Spleen (tissue), 11 donors: ENCODE measurements around the gene DST. TPM values are rescaled to one million over a fixed set of nuclear protein-coding genes. Genes with fewer than 3 reads are reported as not detected.

Experiments used
- DNase-seq: peaks from one replicate; pipeline ENCODE4 v3.0.0-alpha.2; 2020
- H3K27ac ChIP-seq, 8 donors: fragments of 200-600 bp; sonication (generic) in 7 of 8; 1 replicate in 4 of 8; 2 replicates in 4 of 8; pipeline versions ENCODE4 v1.5.0 to v1.8.0; 2016 to 2021; ENCODE audit warnings: inconsistent platforms in 4 of 8, mild to moderate bottlenecking in 4 of 8, moderate library complexity in 1 of 8
- H3K27me3 ChIP-seq, 7 donors: fragments of 200-600 bp; sonication (generic) in 6 of 7; replicated peaks in 1 of 7; 1 replicate in 4 of 7; 2 replicates in 3 of 7; pipeline versions ENCODE4 v1.5.0 to v1.8.0; 2016 to 2021; ENCODE audit warnings: inconsistent platforms in 3 of 7, mild to moderate bottlenecking in 1 of 7
- H3K36me3 ChIP-seq, 6 donors: fragments of 200-600 bp; sonication (generic) in 5 of 6; 1 replicate in 4 of 6; 2 replicates in 2 of 6; pipeline versions ENCODE4 v1.5.0 to v1.8.0; 2016 to 2021; ENCODE audit warnings: inconsistent platforms in 2 of 6
- H3K4me1 ChIP-seq, 6 donors: fragments of 200-600 bp; sonication (generic) in 5 of 6; 1 replicate in 3 of 6; 2 replicates in 3 of 6; pipeline versions ENCODE4 v1.5.0 to v1.8.0; 2016 to 2021; ENCODE audit warnings: inconsistent platforms in 3 of 6
- H3K4me3 ChIP-seq, 8 donors: fragments of 200-600 bp; sonication (generic) in 7 of 8; 1 replicate in 4 of 8; 2 replicates in 4 of 8; pipeline versions ENCODE4 v1.5.0 to v1.8.0; 2016 to 2021; ENCODE audit warnings: inconsistent platforms in 4 of 8, mild to moderate bottlenecking in 4 of 8, moderate library complexity in 2 of 8
- H3K9me3 ChIP-seq, 8 donors: fragments of 200-600 bp; sonication (generic) in 7 of 8; 1 replicate in 4 of 8; 2 replicates in 4 of 8; pipeline versions ENCODE4 v1.5.0 to v1.8.0; 2016 to 2021; ENCODE audit warnings: inconsistent platforms in 4 of 8
- POLR2A ChIP-seq, 3 donors: fragments of 450-650 bp; IDR thresholded peaks; one replicate each; pipeline ENCODE4 v1.5.1; 2017; ENCODE audit warnings: antibody characterized with exemption in 3 of 3, mild to moderate bottlenecking in 1 of 3
- POLR2AphosphoS5 ChIP-seq, 3 donors: sonication (generic); formaldehyde crosslinking; IDR thresholded peaks; one replicate each; pipeline ENCODE4 v1.5.1; 2017; ENCODE audit warnings: antibody characterized with exemption in 3 of 3
- WGBS, 5 donors: extraction: QIAGEN DNeasy Blood & Tissue Kit in 3 of 5; methylation state at CpG; one replicate each; pipeline versions ENCODE4 v1.1.5 to v1.1.7; 2013 to 2018; 5-methylcytosine and 5-hydroxymethylcytosine counted together
- intact Hi-C: fragments of 100-400 bp; cut with DNase I; formaldehyde crosslinking; loops from one replicate; pipeline ENCODE4 v1.15.0; 2023; ENCODE audit warnings: low total_unique reads
- polyA plus RNA-seq, 3 donors: library from polyadenylated mRNA; stranded (reverse); fragments of 200-250 nt; gene quantifications; one replicate each; pipeline ENCODE4 v1.2.1, GENCODE V29; 2013
- total RNA-seq, 7 donors: library from RNA; depleted of rRNA in 3 of 7; stranded (reverse); fragments of >200 nt in 3 of 7; fragmentation: NEBNext Ultra II Directional in 4 of 7; extraction: Animal tissue kit (Norgen Biotek cat#: 25700) in 4 of 7; gene quantifications; one replicate each; pipeline versions ENCODE4 v1.1.0 to v1.2.1, GENCODE V29; 2016 to 2021
- TF ChIP-seq, protein P1 (sequence below), 11 experiments: fragments of 200-600 bp in 7 of 11; fragments of 450-650 bp in 4 of 11; sonication (generic) in 4 of 11; IDR thresholded peaks in 8 of 11; conservative IDR thresholded peaks in 3 of 11; 1 replicate in 7 of 11; 2 replicates in 4 of 11; pipeline versions ENCODE4 v1.4.0 to v1.8.0; 2016 to 2021; ENCODE audit warnings: antibody characterized with exemption in 11 of 11, inconsistent platforms in 4 of 11, mild to moderate bottlenecking in 1 of 11
- donor health status: healthy with polysubstance abuse.
- donor health status: DM: no; HTN: no; CAD: no; lungs with moderate emphysema.
- donor health status: DM: no; HTN: no; CAD: no.
- donor health status: Bipolar disorder and iron deficiency.
- donor health status: healthy.
- donor health status: DM: no; HTN: no; CAD: no.
- donor health status: DM: yes; HTN: yes; CAD: no.

Gene DST
- total and polyA plus RNA-seq, 10 donors = 16.5 to 236 (median 156) TPM

DNA sequence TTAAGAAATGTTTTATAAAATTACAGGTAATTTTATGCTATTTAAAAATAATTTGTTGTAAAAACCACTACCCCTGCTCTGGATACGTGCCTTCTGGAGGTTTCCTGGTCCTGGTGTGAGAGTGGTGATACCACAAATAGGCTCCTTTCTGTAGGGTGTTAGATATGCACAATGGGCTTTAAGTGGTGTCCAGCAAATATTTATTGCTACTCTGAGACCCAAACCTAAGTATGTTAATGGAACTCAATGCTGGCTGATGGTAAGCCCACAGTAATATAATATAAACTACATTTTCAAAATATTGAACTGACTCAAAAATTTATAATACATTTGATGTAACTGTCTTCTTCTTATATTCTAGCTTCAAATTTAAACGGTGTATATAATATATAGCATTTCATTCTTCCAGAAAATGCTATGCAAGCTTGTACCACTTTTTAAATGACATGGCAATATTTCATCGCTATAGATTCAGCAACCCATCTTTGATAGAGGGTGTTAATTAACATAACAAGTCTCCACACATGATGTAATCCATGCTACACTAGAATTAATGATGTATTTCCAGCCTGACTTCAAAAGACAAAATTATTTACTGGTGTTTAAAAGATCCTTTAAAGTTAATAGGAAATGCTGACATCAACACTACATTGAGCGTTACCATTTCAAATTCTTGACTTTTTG is 161.9 kb downstream of the DST start:
- TF ChIP-seq POLR2AphosphoS5 (IDR thresholded peaks at IDR 0.05) = no peak
- TF ChIP-seq POLR2A (IDR thresholded peaks at IDR 0.05) = no peak
- TF ChIP-seq, protein P1, sequence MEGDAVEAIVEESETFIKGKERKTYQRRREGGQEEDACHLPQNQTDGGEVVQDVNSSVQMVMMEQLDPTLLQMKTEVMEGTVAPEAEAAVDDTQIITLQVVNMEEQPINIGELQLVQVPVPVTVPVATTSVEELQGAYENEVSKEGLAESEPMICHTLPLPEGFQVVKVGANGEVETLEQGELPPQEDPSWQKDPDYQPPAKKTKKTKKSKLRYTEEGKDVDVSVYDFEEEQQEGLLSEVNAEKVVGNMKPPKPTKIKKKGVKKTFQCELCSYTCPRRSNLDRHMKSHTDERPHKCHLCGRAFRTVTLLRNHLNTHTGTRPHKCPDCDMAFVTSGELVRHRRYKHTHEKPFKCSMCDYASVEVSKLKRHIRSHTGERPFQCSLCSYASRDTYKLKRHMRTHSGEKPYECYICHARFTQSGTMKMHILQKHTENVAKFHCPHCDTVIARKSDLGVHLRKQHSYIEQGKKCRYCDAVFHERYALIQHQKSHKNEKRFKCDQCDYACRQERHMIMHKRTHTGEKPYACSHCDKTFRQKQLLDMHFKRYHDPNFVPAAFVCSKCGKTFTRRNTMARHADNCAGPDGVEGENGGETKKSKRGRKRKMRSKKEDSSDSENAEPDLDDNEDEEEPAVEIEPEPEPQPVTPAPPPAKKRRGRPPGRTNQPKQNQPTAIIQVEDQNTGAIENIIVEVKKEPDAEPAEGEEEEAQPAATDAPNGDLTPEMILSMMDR (IDR thresholded peaks at IDR 0.05 in 8 of 11, conservative IDR thresholded peaks at IDR 0.05 in 3 of 11) = no peak
- H3K4me1 ChIP-seq = no peaks in the 10 kb centered on the region
- no peak for DNase-seq
- no peaks in the 10 kb centered on the region for H3K27me3 ChIP-seq
- peaks cover 0 to 63% (median 8%) of the 10 kb centered on the region in 6 donors for H3K36me3 ChIP-seq
- H3K9me3 ChIP-seq = peaks cover 0 to 9% (median 3%) of the 10 kb centered on the region in 8 donors
- H3K27ac ChIP-seq = no peak overlapping the region
- H3K4me3 ChIP-seq = no peak overlapping the region
- 85 to 90% (median 89%) methylated on average over 4 of the region's 4 CpGs for WGBS, 5 donors
- intact Hi-C loops = no loop called here

DNA sequence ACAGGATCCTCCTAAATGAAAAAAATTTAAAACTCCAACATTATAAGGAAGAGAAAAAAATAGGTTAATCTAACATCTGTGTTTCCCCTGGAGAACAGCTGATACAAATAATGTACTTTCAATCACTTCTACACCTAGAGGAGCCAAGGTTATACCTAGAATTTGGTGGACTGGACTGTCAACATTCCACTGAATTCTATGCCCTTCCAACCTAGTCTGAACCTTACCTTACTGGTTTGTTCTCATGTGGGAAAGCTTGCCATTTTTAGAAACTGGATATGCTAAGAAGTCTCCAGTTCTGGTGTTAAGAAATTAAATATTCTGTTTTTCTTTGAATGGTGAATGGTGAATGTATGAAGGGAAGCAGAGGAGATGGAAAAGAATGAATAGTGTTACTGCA is 162.4 kb downstream of the DST start:
- H3K27ac ChIP-seq = no peak overlapping the region
- no peaks in the 10 kb centered on the region for H3K4me1 ChIP-seq
- peaks cover 0 to 63% (median 8%) of the 10 kb centered on the region in 6 donors for H3K36me3 ChIP-seq
- peaks cover 0 to 9% (median 3%) of the 10 kb centered on the region in 8 donors for H3K9me3 ChIP-seq
- DNase-seq = no peak
- no peak overlapping the region for H3K4me3 ChIP-seq
- TF ChIP-seq POLR2A (IDR thresholded peaks at IDR 0.05) = no peak
- TF ChIP-seq, protein P1 (IDR thresholded peaks at IDR 0.05 in 8 of 11, conservative IDR thresholded peaks at IDR 0.05 in 3 of 11) = no peak
- TF ChIP-seq POLR2AphosphoS5 (IDR thresholded peaks at IDR 0.05) = no peak
- no peaks in the 10 kb centered on the region for H3K27me3 ChIP-seq
- intact Hi-C loops = no loop called here

DNA sequence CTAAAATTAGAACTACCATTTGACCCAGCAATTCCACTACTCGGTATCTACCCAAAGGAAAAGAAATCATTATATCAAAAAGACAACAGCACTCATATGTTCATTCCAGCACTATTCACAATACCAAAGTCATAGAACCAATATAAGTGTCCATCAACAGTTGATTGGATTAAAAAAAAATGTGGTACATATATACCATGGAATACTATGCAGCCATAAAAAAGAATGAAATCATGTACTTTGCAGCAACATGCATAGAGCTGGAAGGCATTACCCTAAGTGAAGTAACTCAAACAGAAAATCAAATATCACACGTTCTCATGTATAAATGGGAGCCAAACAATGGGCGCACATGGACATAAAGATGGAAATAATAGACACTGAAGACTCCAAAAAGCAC is 163.3 kb downstream of the DST start:
- Histone ChIP-seq H3K36me3 (peaks cover 0 to 61% (median 8%) of the 10 kb centered on the region in 6 donors), H3K27ac (no peak overlapping the region), H3K4me1 (no peaks in the 10 kb centered on the region), H3K4me3 (no peak overlapping the region), H3K27me3 (no peaks in the 10 kb centered on the region), H3K9me3 (peaks cover 0 to 9% (median 3%) of the 10 kb centered on the region in 8 donors)
- TF ChIP-seq, protein P1 (IDR thresholded peaks at IDR 0.05 in 8 of 11, conservative IDR thresholded peaks at IDR 0.05 in 3 of 11) = no peak
- no peak for TF ChIP-seq POLR2AphosphoS5 (IDR thresholded peaks at IDR 0.05)
- TF ChIP-seq POLR2A (IDR thresholded peaks at IDR 0.05) = no peak
- DNase-seq = no peak
- WGBS, 5 donors = 90 to 95% (median 94%) methylated on average over 3 of the region's 3 CpGs
- intact Hi-C loops = no loop called here

DNA sequence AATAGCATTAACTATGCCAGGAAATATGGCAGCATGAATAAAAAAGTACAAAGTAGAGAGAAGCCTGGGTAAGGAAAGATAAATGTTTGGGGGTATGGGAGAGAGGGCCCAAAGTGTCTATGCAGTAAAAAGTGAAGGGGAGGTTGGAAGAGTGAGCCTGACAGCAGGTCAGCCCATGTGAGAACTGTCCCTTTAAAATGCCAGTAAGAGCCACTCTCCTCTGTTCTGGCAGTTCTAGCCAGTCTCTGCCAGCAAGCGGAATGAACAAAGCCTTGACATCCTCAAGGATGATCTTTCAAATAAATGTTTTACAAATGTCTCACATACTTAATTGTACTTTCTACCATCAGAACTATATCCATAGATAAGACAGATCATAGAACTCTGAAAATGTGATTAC is 164.5 kb downstream of the DST start:
- intact Hi-C loops = no loop called here
- DNase-seq = no peak
- TF ChIP-seq POLR2AphosphoS5 (IDR thresholded peaks at IDR 0.05) = no peak
- TF ChIP-seq, protein P1 (IDR thresholded peaks at IDR 0.05 in 8 of 11, conservative IDR thresholded peaks at IDR 0.05 in 3 of 11) = no peak
- no peak for TF ChIP-seq POLR2A (IDR thresholded peaks at IDR 0.05)
- peaks cover 0 to 72% (median 8%) of the 10 kb centered on the region in 6 donors for H3K36me3 ChIP-seq
- 83 to 100% (median 93%) methylated on average over 1 of the region's 1 CpG for WGBS, 5 donors
- peaks cover 0 to 9% (median 3%) of the 10 kb centered on the region in 8 donors for H3K9me3 ChIP-seq
- H3K4me3 ChIP-seq = no peak overlapping the region
- H3K27me3 ChIP-seq = no peaks in the 10 kb centered on the region
- no peaks in the 10 kb centered on the region for H3K4me1 ChIP-seq
- H3K27ac ChIP-seq = no peak overlapping the region
